HEK293T (cell line): ENCODE data around the gene SUN5.

ENCODE experiments used
- BHLHE40 ChIP-seq: fragments of 450-650 bp; IDR thresholded peaks from 2 replicates; pipeline ENCODE4 v1.6.1; 2016; ENCODE audit warnings: mild to moderate bottlenecking, moderate library complexity, borderline replicate concordance
- CTBP1 ChIP-seq: fragments of 450-650 bp; IDR thresholded peaks from 2 replicates; pipeline ENCODE4 v1.6.1; 2016; ENCODE audit warnings: borderline replicate concordance
- ELF4 ChIP-seq: fragments of 450-650 bp; IDR thresholded peaks from 2 replicates; pipeline ENCODE4 v1.6.1; 2017; ENCODE audit warnings: antibody characterized with exemption
- FOXA1 ChIP-seq: fragments of 450-650 bp; IDR thresholded peaks from 2 replicates; pipeline ENCODE4 v1.6.1; 2016; ENCODE audit warnings: mild to moderate bottlenecking
- FOXK2 ChIP-seq: fragments of 450-650 bp; IDR thresholded peaks from 2 replicates; pipeline ENCODE4 v1.6.1; 2016; ENCODE audit warnings: mild to moderate bottlenecking
- FOXM1 ChIP-seq: fragments of 450-650 bp; IDR thresholded peaks from 2 replicates; pipeline ENCODE4 v1.6.1; 2017; ENCODE audit warnings: mild to moderate bottlenecking, borderline replicate concordance
- NFRKB ChIP-seq: fragments of 450-650 bp; IDR thresholded peaks from 2 replicates; pipeline ENCODE4 v1.6.1; 2016; ENCODE audit warnings: mild to moderate bottlenecking, moderate library complexity
- SP1 ChIP-seq: fragments of 450-650 bp; IDR thresholded peaks from 2 replicates; pipeline ENCODE4 v1.6.1; 2017
- SUZ12 ChIP-seq: fragments of 450-650 bp; IDR thresholded peaks from 2 replicates; pipeline ENCODE4 v1.6.1; 2016; ENCODE audit warnings: mild to moderate bottlenecking
- TARDBP ChIP-seq: fragments of 450-650 bp; IDR thresholded peaks from 2 replicates; pipeline ENCODE4 v1.6.1; 2016
- ZNF384 ChIP-seq: fragments of 450-650 bp; IDR thresholded peaks from 2 replicates; pipeline ENCODE4 v1.6.1; 2016
- TF ChIP-seq, protein P1 (sequence below): fragments of 450-650 bp; IDR thresholded peaks from 2 replicates; pipeline ENCODE4 v1.6.1; 2016

DNA sequence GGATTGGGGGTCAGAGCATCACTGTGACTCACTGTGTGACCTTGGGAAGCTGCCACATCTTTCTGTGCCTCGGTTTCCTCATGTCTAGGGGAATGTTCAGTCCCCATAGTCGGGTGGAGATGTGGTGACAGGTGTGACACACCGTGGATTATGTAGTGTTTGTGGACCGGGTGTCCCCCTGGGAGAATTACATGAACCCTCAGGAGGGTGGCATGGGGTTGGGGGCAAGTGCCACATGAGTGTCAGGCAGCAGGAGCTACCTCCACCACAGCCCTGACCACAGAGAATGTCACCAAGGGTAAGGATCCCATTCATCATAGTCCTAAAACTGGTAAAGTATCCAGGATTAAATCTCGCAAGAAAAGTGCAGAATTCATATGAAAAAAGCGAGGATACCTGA, 23.2 kb downstream of the SUN5 start:
- TF ChIP-seq TARDBP (no peak), SUZ12 (no peak), SP1 (no peak), FOXK2 (no peak), FOXM1 (no peak), ZNF384 (no peak), CTBP1 (no peak), BHLHE40 (no peak), ELF4 (no peak), FOXA1 (no peak), NFRKB (no peak)
- TF ChIP-seq, protein P1, sequence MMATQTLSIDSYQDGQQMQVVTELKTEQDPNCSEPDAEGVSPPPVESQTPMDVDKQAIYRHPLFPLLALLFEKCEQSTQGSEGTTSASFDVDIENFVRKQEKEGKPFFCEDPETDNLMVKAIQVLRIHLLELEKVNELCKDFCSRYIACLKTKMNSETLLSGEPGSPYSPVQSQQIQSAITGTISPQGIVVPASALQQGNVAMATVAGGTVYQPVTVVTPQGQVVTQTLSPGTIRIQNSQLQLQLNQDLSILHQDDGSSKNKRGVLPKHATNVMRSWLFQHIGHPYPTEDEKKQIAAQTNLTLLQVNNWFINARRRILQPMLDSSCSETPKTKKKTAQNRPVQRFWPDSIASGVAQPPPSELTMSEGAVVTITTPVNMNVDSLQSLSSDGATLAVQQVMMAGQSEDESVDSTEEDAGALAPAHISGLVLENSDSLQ = no peak
